SK-N-SH (cell line): ENCODE measurements around the gene SRCIN1.
"Not testable (repeated sequence)": the region's sequence is repeated elsewhere in the genome, so short reads cannot be mapped to it uniquely, and the experiment has no call there.

ENCODE experiments used
- CHD2 ChIP-seq: fragments of 150-350 bp; IDR thresholded peaks from 2 replicates; pipeline ENCODE4 v1.6.1; 2018; ENCODE audit warnings: low read length; ENCODE audit not compliant: partially characterized antibody
- CTCF ChIP-seq: fragments of 200-600 bp; sonication (generic); IDR thresholded peaks from 2 replicates; pipeline ENCODE4 v1.6.1; 2017; ENCODE audit warnings: antibody characterized with exemption, mild to moderate bottlenecking, moderate library complexity
- EP300 ChIP-seq, 2 experiments: IDR thresholded peaks; 2 replicates each; pipeline versions ENCODE4 v1.4.0 to v1.6.1; 2012; ENCODE audit warnings: borderline replicate concordance in 1 of 2, low read depth in 1 of 2, low read length in 1 of 2
- GABPA ChIP-seq: IDR thresholded peaks from 2 replicates; pipeline ENCODE4 v1.4.0; 2012; ENCODE audit warnings: low read depth, mild to moderate bottlenecking
- GATA2 ChIP-seq: sonication (generic); formaldehyde crosslinking; IDR thresholded peaks from 2 replicates; pipeline ENCODE4 v1.5.0; 2020; ENCODE audit warnings: mild to moderate bottlenecking, missing genetic modification reagents
- JUND ChIP-seq: IDR thresholded peaks from 2 replicates; pipeline ENCODE4 v1.4.0; 2012
- POLR2AphosphoS5 ChIP-seq: IDR thresholded peaks from 2 replicates; pipeline ENCODE4 v1.6.1; 2012; ENCODE audit warnings: low read depth, low read length
- TAF1 ChIP-seq: IDR thresholded peaks from 2 replicates; pipeline ENCODE4 v1.6.1; 2012; ENCODE audit warnings: low read depth, mild to moderate bottlenecking, low read length, moderate library complexity, borderline replicate concordance

- TF ChIP-seq GATA2 (CRISPR knock-in tag); CTCF; GABPA; POLR2AphosphoS5; EP300 (IDR thresholded peaks at IDR 0.05; ENCODE audit: borderline replicate concordance in 1 of 2, low read depth in 1 of 2, low read length in 1 of 2); JUND; CHD2; TAF1: not testable (repeated sequence)
Observed at GRCh38 chr17:38497656-38498055, 108.1 kb downstream of the SRCIN1 start.
